UCSD-AML1 (cell line): Measurements from ENCODE around the gene UPK3BL1.
"Not testable (repeated sequence)": the region's sequence is repeated elsewhere in the genome, so short reads cannot be mapped to it uniquely, and the experiment has no call there.

Experiments used
- DNase-seq: peaks from one replicate; lab custom pipeline; 2025; ENCODE audit not compliant: unreplicated experiment; lab: John Stamatoyannopoulos, UW

Gene UPK3BL1, protein sequence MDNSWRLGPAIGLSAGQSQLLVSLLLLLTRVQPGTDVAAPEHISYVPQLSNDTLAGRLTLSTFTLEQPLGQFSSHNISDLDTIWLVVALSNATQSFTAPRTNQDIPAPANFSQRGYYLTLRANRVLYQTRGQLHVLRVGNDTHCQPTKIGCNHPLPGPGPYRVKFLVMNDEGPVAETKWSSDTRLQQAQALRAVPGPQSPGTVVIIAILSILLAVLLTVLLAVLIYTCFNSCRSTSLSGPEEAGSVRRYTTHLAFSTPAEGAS

DNA sequence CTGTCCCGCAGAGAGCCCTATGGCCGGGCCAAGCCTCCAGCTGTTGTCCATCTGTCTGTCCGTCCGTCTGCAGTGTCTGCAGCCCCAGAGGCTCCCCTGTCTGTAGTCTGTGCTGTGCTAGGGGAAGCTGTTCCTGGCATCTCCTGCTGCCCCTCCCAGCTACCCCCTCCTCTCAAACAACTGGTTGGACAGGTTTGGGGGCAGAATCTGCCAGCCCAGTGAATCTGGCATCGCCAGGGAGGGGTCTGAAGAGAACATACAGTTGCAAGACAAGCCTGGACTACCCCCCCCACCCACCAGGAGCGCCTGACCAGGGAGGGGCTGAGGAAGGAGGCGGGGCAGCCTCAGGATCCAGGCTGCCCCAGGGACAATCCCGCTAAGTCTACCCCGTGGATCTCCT, at the start of gene UPK3BL1:
Gene UPK3BL1, minus strand, starts transcription at position 101 of the 400 bp plus-strand sequence. Its CDS starts 50 bp downstream, at position 51.
- DNase-seq = not testable (repeated sequence)

DNA sequence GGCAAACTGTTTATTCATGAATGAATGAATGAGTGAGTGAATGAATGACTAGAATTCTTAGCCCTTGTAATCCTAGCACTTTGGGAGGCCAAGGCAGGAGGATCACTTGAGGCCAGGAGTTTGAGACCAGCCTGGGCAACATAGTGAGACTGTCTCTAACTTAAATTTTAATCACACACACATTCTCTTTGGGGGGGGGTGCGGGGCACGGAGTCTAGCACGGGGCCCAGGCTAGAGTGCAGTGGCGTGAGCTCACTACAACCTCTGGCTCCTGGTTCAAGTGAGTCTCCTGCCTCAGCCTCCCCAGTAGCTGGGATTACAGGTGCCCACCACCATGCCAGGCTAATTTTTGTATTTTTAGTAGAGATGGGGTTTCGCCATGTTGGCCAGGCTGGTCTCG, 48.0 kb upstream of the UPK3BL1 start:
- not testable (repeated sequence) for DNase-seq

DNA sequence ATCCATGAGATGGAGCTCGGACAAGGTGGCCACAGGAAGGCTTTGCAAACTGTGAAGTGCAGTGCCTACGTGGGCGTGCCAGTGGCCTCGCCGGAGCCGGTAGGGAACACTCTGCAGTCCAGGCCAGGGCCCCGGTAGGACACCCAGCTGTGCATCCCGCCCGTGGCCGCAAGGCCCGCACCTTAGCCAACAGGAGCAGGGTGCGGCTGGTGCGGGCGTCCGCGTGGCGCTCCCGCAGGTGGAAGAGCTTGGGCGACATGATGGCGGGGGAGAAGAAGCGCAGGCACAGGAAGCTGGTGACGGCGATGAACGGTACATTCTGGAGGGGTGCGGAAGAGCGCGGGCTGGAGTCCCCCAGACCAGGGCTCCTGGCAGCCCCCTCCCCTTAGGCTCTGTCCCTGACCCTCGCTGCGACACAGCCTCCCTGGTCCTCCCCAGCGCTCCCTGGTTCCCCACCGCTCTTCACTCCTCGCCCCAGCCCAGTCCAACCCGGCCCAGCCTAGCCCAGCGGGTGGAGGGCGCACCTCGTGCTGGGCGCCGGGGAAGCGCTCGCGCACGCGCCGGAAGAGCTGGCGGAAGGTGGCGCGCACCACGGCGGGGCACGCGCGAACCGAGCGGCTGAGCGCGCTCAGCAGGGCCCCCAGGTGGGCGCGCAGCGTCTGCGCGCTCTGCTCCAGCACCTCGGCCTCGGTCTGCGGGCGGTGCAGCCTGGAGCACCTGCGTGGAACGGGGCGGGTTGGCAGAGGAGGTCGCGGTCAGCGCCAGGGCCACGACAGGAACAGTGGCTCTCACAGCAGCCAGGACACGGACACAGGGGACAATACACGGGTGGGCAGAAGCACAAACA, 47.1 kb upstream of the UPK3BL1 start:
- DNase-seq = not testable (repeated sequence)

DNA sequence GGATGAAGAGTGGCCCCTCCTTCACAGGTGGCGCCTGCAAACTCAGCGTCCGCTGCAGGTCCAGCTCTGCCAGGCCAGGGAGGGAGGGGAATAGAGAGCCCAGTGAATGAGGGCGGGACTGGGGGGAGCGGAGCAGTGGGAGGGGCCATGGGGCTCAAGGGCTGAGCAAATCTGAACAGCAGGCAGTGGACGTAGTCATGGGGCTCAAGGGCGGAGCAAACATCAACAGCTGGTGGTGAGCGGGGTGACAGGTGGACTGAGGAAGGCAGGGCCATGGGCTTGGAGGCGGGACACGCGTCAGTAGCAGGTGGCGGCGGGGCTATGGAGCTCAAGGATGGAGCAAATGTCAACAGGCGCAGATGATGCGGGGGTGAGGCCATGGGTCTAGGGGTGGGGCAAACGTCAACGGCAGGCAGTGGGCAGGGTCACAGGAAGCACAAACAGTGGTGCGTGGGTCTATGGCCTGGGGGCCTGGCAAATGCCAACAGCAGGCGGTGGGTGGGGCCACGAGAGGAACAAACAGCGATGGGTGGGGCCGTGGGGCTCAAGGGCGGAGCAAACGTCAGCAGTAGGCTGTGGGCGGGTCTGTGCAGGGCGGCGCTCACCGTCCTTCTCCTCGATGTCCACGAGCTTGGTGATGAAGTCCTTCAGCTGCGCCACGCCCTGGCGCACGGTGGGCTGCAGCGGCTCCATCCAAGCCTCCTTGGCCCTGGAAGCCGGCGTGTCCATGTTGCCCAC, 45.9 kb upstream of the UPK3BL1 start:
- not testable (repeated sequence) for DNase-seq

DNA sequence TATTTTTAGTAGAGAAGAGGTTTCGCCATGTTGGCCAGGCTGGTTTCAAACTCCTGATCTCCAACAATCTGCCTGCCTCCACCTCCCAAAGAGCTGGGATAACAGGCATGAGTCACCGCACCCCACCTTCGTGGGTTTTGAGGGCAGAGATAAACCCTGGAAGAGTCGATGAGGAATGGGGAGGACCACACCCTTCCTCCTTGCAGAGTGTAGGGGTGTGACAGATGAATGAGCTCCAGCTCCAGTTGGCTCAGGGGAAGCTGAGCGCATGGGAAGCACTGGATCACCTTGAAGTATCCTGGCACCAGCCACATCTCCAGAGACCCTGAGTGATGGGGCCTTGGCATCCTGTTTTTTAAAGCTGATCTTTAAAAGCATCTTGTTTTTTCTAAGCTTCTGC, 40.0 kb upstream of the UPK3BL1 start:
- not testable (repeated sequence) for DNase-seq

DNA sequence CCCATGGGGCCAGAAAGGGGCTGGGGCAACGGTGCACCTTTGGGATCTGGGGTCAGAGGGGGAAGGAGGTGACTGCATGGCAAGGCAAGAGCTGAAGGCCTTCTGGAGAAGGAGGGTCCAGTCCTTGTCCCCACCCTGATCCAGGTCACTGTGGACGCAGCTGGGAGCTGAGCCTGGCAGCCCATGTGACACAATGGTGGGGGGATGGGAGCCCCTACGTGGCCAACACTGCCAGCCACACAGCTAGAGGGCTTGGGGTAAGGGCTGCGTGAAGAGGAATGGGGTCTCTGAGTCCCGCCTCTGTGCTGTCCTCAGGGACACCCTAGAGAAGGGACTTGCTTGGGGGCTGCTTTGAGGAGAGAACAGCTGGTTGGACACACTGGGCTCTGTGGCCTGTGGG, 38.2 kb upstream of the UPK3BL1 start:
- DNase-seq = not testable (repeated sequence)

DNA sequence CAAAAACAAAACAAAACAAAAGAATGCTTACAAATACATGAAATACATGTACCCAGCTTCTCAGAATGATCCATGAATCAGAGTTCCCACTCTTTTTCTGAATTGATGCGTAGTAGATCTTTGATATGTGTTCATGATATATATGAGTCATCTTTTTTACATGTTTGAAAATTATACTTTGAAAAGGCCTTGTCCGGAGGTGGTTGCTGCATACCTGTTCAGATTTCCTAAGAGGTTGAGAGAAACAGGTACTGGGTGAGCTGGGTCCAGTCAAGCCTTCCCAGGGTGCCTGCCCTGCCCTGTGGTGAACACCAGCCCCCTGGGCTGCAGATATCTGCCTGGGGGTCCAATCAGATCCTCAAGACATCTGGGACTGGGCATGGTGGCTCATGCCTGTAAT, 33.0 kb upstream of the UPK3BL1 start:
- DNase-seq = not testable (repeated sequence)

DNA sequence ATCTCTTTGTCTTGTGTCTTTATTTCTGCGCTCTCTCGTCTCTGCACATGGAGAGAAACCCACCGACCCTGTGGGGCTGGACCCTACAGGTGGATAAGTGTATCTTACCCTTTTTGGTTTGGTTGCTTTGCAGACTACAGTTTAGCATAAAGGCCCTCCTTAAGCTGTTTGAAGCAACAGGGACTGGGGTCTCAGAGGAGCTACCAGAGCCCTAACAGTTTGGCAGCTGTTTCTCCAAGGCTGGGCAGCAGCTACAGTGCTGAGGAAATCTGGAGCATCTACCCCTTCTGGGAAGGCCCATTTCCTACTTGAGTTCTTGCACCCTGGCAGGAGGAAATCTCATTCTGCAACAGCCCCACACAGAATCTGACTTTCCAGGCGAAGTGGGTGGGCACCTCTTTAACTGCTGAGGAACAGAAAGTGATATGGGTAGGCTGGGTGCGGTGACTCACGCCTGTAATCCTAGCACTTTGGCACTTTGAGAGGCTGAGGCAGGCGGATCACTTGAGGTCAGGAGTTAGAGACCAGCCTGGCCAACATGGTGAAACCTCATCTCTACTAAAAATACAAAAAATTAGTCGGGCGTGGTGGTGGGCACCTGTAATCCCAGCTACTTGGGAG, 31.0 kb upstream of the UPK3BL1 start:
- DNase-seq = not testable (repeated sequence)

DNA sequence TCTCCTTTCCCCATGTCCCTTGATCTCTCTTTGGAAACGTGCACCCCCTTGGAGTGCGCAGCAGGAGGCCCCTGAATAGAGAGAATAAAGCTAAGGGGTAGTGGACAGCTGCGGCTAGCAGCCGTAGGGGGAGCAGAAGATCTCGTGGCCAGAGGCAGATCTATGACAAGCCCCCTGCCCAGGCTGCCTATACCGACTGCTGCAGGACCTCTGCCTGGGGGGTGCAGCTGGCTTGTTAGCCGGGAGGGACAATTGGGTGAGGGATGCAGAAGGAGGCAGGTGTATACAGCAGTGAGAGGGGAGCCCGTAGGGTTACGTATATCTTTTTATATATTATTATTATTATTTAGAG, 29.3 kb upstream of the UPK3BL1 start:
- not testable (repeated sequence) for DNase-seq

DNA sequence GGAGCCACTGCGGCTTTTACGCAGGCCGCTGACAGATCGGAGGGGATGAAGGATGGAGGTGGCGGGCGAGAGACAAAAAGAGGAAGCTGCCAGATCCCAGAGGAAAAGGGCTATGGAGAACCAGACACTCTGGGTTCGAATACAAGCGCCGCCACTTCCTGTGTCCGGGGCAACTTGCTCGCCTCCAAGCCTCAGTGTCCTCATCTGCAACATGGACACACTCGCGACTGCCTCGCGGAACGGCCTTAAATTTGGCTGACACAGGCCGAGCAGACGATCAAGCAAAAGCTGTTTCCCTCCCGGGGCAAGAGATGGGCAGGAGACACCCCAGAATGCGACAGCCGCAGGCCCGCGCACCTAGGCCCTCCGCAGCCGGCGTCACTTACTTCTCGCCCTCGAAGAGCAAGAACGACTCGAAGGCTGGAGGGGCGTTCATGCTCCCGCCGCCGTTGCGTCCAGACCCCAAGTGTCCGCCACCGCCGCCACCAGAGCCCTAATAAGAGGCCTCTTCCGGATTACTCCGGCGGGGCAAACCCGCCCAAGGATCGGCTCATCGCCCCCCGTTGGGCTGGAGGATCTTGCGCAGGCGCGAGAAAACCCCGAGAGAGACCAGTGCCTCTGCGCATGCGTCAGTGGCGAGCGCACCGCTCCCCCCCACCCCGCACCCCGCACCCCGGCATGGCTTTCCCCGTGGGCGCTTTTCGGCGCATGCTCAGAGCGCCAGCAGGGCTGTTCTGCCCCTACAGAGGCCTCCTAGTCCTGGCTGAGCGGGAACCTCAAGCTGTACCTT, 28.8 kb upstream of the UPK3BL1 start, which contains the start of gene POLR2J2:
Gene POLR2J2, minus strand, starts transcription at position 498 of the 790 bp plus-strand sequence. Its CDS starts 62 bp downstream, at position 436.
- not testable (repeated sequence) for DNase-seq

DNA sequence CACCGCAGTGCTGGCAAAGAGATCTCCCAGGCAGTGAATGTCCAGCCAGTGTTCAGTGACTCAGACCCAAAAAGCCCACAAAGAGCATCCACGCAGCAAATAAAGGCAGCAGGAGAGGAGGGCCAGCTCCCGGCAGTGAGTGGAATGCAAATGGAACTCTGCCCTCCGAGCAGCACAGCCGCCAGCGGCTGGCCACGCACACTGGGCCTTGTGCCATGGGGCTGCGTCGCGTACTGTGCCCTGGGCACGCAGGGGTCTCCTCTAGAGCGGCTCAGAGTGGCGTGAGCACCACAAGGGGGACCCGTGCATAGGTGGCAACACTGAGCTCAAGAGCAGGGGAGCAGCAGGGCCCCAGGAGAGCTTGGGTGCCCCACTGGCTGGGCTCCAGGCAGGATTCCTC, 24.9 kb upstream of the UPK3BL1 start:
- DNase-seq = not testable (repeated sequence)

DNA sequence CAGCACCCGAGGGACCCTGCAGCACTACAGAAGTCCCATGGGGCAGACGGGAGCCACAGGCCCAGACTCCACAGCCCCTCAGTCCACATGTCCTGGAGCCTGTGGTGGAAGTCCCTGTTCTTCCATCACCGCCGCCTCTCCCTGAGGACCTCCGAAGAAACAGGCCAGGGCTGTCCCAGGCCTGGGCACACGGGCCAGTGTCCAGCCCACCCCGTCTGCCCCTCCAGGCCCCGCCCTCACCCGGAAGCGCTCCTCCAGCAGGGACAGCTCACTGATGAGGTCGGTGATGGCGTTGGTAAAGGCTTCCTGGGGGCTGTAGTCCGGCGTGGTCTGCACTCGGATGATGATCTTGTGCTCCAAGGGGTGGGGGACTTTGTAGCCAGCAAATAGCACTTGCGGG, 24.3 kb upstream of the UPK3BL1 start:
- not testable (repeated sequence) for DNase-seq

DNA sequence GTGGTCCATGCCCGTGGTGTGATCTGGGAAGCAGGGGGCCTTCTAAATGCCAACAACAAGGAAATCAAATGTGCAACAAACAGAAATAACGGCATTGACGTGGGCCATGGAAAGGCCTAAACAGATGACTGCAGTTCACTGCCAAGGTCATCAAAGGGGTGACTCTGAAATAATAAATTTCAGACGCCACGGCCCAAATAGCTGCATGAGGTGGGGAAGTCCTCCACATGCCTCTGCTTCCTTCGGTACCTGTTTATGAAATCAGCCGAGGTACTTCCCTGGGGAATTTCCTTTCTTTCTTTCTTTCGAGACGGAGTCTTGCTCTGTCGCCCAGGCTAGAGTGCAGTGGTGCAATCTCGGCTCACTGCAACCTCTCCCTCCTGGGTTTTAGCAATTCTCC, 22.2 kb upstream of the UPK3BL1 start:
- not testable (repeated sequence) for DNase-seq

DNA sequence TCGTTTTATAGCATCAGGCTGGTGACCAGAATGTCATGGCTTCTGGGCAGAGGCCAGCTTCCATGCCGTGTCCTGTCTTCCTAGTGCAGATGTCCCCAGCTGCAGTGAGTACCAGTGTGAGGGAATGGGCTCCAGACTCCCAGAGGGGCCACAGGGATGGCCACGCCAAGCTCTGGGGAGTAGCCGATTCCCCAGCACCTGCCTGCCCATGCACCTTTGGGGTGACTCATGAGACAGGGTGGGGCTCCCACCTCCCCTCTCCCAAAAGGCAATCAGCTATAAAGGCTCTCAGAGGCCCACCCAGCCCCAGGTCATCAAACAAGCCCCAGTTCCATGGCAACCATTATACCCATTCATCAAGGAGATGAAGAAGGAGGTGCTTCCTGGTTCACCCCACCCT, 7.3 kb upstream of the UPK3BL1 start, which contains the start of gene SPDYE2B:
Gene SPDYE2B, plus strand, starts transcription at position 396 of the 400 bp plus-strand sequence. CDS start 2,030 bp downstream, outside the sequence.
- not testable (repeated sequence) for DNase-seq

DNA sequence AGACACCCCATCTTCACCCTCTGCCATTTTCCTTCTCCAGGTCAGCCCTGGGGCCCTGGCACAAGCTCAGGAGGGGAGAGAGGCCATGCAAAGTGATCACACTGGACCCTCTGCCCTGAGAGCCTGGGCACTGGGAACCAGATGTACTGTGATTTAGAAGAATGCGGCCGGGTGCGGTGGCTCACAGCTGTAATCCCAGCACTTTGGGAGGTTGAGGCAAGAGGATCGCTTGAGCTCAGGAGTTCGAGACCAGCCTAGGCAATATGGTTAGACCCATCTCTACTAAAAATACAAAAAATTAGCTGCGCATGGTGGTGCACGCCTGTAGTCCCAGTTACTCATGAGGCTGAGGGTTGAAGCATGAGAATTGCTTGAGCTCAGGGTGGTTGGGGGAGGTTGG, 5.2 kb upstream of the UPK3BL1 start:
- DNase-seq = not testable (repeated sequence)

DNA sequence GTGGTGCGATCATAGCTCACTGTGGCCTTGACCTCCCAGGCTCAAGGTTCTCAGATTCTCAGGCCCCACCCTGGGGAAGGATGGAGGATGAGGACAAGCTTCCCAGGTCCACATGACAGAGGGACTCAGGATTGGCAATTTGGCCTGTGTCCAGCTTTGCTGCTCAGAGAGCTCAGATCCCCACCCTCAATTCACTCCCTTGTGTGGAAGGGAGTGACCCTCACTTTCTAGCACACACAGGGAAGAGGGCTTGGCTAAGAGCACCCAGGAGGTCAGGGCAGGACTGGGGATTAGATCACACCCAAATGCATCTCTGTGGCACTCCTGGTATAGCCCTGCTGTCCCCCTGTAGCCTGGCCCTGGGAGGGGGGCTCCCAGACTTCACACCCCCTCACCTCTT, 813 bp upstream of the UPK3BL1 start:
- DNase-seq = not testable (repeated sequence)

DNA sequence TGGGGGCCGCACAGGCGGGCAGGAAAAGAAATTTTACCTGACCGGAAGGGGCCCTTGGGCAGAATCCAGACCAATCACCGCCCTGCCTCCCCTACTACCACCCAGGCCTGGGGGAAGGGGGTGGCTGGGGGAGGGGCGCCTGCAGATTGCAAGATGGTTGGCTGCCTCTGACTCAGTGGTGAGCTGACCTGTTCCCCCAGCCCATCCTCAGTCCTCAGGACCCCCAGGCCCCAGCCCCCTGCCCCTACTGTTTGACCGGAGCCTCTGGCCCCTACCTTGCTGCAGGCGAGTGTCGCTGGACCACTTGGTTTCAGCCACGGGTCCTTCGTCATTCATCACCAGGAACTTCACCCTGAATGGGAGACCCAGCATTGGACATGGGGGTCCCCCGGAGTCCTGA, 3.7 kb downstream of the UPK3BL1 start:
- not testable (repeated sequence) for DNase-seq

DNA sequence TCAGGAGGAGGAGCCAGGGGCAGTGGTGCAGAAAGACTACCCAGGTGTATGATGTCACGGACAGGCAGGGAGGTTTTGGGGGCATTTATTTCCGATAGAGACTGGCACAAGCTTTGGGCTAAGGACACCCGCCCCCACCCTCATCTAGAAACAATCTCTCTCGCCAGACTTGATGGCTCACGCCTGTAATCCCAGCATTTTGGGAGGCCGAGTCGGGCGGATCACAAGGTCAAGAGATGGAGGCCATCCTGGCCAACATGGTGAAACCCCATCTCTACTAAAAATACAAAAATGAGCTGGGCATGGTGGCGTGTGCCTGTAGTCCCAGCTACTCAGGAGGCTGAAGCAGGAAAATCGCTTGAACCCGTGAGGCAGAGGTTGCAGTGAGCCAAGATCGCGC, 5.6 kb downstream of the UPK3BL1 start:
- not testable (repeated sequence) for DNase-seq

DNA sequence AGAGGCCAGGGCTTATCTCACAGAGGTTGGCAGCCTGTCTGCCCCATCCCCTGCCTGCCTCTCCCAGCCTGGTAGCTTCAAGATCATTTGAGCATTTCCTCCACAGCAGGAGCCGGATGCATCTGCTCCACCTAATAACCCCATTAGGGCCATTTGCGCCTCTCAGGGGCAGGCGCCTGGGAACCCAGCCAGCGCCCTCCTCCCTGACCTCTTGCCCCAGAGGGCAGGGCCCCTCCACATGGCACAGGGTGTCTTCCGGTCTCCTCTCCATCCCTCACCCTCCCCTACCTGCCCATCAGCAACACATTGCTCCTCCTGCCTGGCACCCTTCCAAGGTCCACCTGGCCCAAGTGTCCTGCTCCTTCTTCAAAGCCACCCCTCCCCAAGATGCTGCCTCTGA, 7.2 kb downstream of the UPK3BL1 start:
- DNase-seq = not testable (repeated sequence)

DNA sequence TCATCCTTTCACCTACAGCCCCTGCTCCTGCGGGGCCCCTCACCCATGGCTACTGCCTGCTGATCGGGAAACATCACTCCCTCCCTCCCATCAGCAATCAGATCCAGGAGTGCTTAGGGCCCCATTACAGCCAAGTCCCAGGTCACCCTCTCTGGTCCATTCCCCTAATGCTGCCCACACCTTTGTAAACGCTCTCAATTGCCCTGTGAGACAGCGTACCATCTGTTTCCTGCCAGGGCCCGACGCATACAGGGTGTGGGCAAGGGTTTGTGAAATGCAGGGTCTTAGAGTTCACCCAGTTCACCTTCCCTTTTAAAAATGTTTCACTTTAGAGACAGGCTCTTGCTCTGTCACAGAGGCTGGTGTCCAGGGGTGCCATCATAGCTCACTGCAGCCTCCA, 8.3 kb downstream of the UPK3BL1 start:
- DNase-seq = not testable (repeated sequence)
